ENCODE data around the gene RASA2.
"Not testable (repeated sequence)": the region's sequence is repeated elsewhere in the genome, so short reads cannot be mapped to it uniquely, and the experiment has no call there.

Gene RASA2

DNA sequence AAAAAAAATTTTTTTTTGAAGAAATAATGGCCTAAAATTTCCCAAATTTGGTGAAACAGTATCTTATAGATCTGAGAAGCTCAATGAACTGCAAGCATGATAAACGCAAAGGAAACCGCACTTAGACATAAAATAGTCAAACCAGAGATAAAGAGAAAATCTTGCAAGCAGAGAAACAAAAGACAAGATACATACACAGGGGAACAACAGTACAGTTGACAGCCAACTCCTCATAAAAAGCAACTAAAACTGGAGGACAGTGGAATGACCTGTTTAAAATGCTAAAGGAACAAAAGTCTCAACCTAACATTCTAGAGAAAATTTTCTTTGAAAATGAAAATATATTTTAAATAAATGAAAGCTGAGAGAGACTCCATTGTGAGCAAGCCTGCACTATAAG is 107.5 kb downstream of the RASA2 start:
- DNase-seq: no peak

DNA sequence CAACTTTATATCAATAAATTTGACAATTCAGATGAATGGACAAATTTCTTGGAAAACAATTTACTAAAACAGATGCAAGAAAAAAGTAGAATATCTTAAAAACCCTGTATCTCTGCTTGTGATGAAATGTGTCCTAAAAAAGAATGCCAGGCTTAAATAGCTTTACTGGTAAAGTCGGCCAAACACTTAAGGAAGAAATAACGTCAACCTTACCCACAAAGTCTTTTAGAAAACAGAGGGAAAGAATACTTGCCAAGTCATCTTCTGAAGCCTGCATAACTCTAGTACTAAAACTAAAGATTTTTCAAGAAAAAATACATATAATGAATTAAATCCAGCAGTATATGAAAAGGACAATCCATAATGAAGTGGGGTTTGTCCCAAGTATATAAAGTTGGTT is 111.1 kb downstream of the RASA2 start:
- no peak for DNase-seq

DNA sequence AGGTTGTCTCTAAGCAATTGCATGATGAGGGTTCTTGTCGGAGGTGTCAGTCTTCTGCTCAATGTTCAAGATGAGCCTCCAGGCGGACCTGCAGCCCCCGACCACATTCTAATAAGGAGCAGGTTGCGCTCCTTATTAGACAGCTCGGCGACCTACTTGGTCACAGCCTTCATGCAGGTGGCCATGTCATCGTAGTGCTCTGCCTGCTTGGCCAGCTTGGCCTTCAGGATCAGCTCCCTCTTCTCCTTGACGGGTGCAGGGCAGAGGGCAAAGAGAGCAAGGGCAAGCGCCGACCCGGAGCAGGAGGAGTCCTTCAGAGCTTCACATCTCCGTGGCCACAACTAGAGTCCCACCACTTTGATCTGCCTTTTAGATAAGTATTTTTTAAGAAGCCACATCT is 113.5 kb downstream of the RASA2 start:
- no peak for DNase-seq

DNA sequence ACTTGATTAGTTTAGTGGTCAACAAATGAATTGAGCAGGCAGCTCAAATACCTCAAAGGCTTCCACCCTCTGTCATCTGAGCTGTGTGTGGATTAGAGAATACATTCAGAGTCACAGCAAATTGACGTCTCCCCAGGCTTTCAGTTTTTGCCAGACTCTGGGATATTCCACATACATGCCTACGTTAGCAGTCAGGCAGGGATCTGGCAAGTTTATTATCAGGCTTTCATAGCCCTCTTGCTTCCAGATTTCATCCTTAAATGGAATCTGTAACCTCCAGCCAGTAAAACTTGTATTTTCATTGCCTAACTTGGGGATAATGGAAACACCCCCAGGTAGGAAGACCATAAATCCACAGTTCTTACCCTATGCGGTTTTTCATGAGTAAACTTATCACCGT is 115.9 kb downstream of the RASA2 start:
- no peak for DNase-seq

DNA sequence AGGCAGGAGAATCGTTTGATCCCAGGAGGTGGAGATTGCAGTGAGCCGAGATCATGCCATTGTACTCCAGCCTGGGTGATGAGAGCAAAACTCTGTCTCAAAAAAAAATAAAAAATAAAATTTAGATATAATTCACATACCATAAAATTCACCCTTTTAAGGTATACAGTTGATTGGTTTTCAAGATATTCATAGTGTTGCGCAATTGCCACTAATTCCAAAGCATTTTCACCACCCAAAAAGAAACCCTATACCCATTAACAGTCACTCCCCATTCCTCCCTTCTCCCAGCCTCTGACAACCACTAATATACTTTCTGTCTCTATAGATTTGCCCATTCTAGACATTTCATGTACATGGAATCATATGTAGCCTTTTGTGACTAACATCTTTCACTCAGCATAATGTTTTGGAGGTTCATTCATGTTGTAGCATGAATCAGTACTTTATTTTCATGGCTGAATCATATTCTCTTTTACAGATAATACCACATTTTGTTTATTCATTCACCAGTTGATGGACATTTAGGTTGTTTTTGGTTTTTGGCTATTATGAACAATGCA is 116.7 kb downstream of the RASA2 start:
- DNase-seq: no peak

DNA sequence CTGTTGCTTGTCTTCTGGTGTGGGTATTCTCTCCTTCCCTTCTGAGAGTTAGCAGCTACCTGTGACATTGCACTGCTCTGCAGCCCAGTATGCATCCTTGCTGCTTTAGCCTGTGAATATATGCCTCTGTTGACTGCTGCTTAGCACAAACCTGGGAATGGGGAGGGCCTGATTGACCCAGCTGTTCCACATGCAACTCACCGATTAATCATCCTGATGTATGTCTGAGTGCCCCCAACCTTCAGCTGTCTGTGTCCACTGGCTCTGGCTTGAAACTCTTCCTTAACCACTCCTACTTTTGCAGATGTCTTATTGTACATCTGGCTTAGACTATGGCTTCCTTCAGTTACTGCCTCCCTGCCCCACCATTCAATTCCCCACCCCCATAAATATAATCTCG is 119.1 kb downstream of the RASA2 start:
- DNase-seq: no peak

DNA sequence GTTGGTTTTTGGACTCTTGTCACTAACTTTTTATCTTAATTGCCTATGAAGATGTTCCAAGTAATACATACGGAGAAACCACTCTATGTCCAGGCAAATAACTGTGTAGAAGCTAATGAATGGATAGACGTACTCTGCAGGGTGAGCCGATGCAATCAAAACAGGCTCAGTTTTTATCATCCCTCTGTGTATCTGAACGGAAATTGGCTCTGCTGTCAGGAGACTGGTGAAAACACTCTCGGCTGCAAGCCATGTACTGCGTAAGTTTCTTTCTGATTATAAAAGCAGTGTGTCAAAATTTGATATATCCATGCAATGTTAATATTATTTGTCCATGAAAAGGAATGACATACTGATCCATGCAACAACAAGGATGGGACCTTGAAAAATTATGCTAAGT is 121.6 kb downstream of the RASA2 start:
- no peak for DNase-seq

DNA sequence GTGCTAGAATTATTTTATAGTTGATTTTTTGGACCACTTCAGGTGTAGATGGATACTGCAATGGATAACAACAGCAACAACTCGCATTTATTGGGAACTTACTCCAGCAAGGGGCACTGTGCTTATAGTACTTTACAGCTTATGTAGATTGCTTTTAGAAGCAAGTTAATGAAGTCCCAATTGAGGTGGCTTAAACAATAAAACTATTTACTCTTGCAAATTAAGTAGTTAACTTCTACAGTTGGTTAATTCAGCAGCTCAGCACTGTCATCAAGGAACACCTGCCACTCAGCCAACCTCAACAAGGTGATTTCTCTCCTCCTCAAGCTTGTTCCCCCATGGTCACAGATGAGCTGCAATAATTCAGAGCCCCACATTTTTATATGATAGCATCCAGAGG is 124.1 kb downstream of the RASA2 start:
- no peak for DNase-seq

DNA sequence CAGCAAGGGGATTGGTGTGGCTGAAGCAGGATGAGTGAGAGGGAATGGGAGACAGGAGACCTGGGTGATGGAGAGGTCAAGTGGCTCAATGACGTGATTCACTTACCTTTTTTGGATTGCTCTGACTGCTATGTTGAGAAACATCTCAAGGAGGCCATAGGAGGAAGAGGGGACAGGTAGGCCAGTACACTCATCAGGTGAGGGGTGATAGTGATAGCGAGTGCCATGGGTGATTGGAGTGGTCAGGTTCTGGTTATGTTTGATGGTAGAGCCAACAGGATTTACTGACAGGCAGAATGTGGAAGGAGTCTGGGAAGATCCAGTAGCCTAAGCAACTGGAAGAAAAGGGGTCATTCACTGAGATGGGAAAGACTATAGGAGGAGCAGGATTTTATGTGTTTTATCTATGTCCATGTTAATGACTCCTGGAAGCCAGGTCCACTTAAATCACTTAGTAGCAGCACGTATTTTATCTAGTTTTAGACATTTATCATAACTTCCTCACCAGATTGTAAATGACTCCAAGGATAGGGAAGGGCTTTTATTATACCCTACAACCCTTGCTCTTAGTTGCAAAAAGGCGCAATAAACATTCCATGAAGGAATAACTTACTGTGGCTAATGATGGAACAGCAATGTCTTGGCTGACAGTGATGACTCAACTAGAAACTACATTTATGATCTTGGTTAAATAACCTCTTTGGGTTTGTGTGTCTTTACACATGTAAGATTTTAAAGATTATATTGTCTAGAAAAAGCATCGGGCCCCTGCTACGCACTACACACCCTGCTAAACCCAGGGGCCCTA is 131.5 kb downstream of the RASA2 start:
- no peak for DNase-seq

DNA sequence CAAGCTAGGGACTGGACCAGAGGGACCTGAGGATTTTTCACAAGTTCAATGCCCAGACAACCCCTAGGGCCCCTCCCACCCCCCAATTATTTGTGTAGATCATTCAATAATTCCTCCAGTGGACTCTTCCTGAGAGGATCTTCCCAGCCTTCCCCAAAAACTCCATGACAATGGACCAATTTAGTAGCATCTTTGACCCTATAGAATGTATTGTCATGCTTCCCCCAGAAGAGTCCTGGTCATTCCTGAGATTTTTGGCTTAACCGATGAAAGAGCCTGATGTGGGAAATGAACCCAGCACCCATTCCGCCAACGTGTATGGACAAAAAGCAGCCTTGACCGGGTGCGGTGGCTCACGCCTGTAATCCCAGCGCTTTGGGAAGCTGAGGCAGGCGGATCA is 132.1 kb downstream of the RASA2 start:
- no peak for DNase-seq

DNA sequence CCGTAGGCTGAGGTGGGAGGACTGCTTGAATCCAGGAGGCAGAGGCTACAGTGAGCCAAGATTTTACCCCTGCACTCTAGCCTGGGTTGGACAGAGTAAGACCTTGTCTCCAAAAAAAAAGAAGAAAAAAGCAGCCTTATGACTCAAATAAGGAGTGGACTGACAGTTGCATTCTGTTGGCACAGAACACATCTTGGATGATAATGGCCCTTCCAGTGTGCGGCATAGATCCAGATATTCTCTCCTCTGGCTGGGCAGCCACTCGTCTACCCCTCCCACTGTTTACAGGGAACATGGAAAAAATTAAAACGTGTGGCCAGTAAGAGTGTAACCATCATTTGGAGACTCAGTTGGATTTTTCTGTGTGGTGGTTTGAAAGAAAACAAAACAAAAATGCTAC is 132.6 kb downstream of the RASA2 start:
- DNase-seq: no peak

DNA sequence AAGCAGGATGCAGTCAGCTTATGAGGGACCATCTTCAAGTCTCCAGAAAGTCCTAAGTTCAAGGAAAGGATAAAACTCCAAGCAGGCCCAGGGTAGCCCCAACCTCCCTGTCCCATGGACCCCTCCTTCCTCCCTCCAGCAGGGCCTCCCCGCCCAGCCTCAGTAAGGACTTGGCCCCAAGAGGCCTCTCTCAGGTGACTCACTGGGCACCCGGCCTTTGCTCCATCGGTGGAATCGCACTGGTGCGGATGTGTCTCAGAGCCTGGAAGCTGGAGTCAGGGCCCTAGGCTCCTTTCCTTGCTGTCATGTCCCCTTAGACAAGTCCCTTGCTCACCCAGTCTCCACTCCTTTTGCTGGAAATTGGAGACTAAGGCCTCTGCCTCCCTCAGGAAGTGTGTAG is 136.9 kb downstream of the RASA2 start:
- DNase-seq: no peak

DNA sequence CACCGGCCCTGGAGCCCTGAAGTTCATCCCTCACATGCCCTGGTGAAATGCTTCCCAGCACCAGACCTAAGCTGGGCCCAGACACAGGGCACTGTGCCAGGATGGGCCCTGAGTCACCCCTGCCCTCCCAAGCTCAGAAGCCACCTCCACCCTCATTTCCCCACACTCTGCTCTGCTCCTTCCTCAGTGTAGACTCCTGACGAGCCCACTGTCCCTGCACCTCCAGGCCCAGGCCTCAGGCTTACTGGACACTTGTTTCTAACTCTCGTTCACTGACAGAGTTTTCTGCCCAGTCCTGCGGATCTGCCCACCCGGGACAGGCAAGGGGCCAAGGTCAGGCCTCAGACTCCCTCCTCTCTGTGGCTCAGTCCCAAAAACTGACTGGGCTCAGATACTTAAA is 138.7 kb downstream of the RASA2 start:
- DNase-seq: no peak

DNA sequence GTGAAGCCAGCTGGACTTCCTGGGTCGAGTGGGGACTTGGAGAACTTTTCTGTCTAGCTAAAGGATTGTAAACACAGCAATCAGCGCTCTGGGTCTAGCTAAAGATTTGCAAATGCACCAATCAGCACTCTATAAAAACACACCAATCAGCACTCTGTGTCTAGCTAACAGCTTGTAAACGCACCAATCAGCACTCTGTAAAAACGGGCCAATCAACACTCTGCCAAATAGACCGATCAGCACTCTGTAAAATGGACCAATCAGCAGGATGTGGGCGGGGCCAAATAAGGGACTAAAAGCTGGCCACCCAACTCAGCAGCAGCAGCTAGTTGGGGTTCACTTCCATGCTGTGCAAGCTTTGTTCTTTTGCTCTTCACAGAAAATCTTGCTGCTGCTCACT is 141.5 kb downstream of the RASA2 start:
- DNase-seq: not testable (repeated sequence)

DNA sequence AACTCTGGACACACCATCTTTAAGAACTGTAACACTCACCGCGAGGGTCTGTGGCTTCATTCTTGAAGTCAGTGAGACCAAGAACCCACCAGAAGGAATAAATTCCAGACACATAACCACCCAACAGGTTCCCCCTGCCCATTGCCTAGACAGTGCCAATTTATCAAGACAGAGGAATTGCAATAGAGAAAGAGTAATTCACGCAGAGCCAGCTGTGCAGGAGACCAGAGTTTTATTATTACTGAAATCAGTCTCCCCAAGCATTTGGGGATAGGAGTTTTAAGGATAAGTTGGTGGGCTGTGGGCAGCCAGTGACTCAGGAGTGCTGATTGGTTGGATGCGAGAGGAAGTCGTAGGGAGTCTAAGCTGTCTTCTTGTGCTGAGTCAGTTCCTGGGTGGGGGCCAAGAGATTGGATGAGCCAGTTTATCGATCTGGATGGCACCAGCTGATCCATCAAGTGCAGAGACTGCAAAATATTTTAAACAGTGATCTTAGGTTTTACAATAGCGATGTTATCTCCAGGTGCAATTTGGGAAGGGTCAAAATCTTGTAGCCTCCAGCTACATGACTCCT is 142.1 kb downstream of the RASA2 start:
- not testable (repeated sequence) for DNase-seq

DNA sequence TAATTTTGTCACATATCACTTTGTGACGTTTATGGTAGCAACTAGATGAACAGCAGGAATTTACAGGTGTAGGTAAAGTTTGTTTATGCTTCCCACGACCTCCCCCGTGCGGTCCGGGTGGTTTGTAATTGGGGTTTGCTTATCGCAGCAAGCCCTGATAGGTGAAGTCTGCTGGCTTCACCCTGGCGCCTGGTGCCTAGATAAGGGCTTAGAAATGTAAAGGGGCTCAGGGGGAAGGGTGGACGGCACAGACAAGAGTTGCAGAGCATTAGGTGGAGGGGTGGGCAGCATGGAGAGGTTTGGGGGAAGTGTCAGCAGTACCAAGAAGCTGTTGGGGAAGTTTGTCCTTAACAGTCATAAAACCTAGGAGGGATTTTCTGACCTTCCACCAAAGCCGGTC is 143.1 kb downstream of the RASA2 start:
- no peak for DNase-seq

DNA sequence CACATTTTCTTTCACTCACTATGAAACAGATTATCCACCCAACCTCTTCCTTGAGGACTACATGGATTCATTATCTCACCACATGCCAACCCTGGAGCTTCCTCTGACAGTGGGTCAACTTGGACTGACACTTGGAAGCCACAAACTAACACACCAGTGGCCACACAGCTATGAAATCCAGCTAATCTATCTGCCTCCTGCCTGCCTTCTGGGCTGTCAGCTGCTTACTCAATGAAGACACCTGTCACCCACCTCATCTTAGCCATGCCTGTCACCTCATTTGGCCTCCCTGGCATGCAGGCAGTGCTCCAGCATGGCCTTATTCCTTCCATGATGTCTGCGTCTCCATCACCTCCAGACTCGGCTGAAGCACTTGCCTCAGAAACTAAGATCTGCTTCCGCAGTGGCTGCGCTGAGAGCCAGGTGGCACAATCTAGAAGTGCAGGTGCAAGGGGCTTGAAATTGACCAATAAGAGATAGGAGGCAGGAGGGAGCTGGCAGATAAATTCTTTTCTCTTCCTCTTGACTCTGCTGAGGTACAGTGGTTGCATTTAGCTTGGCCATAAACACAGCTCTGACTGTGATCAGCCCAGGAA is 146.1 kb downstream of the RASA2 start:
- DNase-seq: no peak

DNA sequence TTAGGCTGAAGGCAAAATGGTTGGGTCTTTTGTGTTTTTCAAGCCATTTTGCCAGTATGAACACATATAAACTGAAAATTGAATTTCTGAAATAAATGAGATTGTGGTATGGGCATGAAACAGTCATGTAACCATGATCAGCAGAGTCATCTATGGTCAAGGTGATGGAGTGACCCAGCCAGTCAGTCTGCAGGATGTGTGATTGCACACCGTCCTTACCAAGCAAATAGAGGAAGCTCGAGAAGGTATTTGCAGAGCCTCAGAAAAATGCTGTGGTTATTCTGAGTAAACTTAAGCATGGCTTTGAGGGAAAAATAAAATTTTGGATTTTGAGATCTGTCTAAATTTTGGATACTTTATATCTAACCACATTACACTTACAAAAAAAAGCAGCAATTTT is 155.4 kb downstream of the RASA2 start:
- DNase-seq: no peak

DNA sequence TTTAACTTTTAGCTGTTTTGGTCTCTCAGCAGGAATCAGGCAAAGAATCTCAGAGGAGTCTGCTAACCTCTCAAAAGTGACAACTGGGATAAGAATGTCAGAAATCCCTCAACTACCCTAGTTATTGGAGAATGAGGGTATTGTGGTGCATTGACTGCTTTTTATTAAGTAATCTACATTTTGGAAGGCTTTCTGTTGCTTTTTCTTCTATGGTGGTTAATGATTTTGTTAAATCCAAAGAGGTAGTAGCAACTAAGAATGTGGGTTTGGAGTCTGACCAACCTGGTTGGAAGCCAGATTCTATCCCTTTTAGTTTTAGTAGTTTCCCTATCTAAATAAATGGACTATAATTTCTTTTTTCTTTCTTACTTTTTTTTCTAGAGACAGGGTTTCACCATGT is 156.6 kb downstream of the RASA2 start:
- DNase-seq: no peak

DNA sequence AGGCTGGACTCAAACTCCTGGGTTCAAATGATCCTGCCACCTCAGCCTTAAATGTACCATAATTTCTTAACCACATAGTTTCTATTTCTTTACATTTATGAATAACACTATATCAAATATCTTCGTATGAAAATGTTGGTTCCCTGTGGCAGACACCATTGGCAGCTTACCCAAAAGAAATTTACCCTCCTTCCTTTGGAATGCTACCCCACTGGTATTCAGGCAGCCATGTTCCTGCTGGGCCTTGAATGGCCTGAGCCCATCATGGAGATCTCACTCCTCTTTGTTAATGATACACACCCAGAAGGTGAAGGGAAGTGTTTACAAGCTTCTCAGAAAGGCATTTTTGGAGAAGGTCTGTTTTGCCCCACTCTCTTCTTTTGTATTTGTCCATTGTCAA is 157.0 kb downstream of the RASA2 start:
- no peak for DNase-seq

DNA sequence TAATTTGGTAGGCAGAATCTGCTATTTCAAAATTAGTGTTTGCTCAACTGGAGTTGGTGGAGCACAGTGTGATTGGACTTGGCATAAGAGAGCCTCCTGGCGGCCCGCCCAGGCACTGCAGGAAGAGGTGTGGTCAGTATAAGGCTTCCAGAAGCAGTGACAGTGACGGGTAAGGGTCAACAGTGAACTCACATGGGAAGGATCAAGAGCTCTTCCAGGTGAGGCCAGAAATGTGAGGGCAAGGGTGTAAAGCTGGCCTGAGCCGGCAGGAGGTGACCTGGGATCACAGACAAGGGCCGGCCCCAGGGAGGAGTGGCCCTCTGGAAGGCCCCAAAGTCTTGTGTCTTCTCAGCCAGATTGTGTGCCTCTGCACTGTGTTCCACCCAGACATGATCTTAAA is 158.1 kb downstream of the RASA2 start:
- no peak for DNase-seq

DNA sequence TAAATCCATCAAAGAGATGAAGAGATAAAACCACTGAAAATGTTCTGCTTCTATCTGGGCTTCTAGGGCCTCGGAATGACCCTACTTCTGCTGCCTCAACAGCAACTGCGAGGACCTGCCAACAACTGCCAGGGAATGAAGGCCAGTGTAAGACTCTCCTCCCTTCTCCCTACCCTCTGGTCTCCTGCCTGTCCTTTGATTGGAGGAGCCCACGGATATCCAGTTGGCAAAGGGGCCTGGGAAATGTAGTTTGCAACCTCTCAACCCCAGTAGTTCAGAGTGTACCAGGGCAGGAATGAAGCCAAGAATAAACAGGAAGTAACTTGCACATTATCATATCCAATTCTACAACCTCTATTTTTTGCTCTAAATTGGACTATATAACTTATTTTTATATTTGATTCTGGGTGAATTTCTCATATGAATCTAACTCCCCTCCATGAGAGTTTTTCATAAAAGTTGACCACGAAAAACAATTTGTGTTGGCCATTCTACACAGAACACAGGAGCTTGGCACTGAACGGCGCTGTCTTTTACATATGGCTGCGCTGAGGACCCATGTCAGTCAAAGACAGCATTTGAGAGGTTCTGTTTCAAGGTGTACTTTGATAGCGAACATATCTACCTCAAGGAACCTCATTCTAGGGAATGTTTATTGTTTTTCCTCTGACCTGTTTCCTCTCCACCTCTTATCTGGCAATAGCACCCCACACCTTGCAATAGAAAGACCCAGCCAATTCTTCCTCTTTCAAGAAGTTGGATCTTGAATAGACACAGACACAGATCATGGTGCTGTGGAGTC is 160.1 kb downstream of the RASA2 start:
- DNase-seq: no peak

DNA sequence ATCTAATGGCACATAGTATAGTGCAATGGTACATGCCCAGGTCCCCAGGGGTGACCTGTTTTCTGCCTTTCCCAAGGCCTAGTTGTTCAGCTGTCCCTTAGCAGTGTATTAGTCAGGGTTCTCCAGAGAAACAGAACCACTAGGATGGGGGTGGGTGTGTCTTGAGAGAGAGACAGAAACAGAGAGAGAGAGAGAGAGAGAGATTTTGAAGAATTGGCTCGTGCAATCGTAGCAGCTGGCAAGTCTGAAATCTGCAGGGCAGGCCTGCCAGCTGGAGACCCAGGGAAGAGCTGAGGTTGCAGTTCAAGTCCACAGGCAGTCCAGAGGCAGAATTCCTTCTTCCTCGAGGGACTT is 160.7 kb downstream of the RASA2 start:
- DNase-seq: no peak

Measured in KG1 (cell line).